Middle frontal gyrus (tissue), 1 donor: Measurements from ENCODE around the gene CRB2.

ENCODE experiments used
- DNase-seq: peaks from one replicate; pipeline ENCODE4 v3.0.0-alpha.2; 2015; ENCODE audit warnings: low spot score; ENCODE audit errors: extremely low spot score

The CRB2 gene

GRCh38 chr9:123421186-123421585 is 65.2 kb downstream of the CRB2 start:
- DNase-seq: no peak

- DNase-seq: no peak
Observed at GRCh38 chr9:123421801-123422455, 65.9 kb downstream of the CRB2 start.

- no peak for DNase-seq
Observed at GRCh38 chr9:123422635-123423310, 66.8 kb downstream of the CRB2 start.

- no peak for DNase-seq
Observed at GRCh38 chr9:123423311-123423640, 67.3 kb downstream of the CRB2 start.

- DNase-seq: no peak
Observed at GRCh38 chr9:123424131-123424530, 68.1 kb downstream of the CRB2 start.

- DNase-seq: no peak
Observed at GRCh38 chr9:123424552-123425225, 68.7 kb downstream of the CRB2 start.

- DNase-seq: no peak
Observed at GRCh38 chr9:123425261-123425821, 69.3 kb downstream of the CRB2 start.

- no peak for DNase-seq
Observed at GRCh38 chr9:123425836-123426365, 69.9 kb downstream of the CRB2 start.

GRCh38 chr9:123426406-123426805 is 70.4 kb downstream of the CRB2 start:
- no peak for DNase-seq
